Naive thymus-derived CD8-positive, alpha-beta T cell (primary cell): ENCODE results near the gene AIFM3. TPM values are rescaled to one million over a fixed set of nuclear protein-coding genes. Genes with fewer than 3 reads are reported as not detected.

Experiments used
- ATAC-seq, 2 donors: fragments of 150-1000 bp; cut with Tn5 transposase in 1 of 2; sonication (Bioruptor Pico), chemical (Tn5 transposase) in 1 of 2; 1 replicate in 1 of 2; 2 replicates in 1 of 2; pipeline ENCODE4 v1.10.0; 2021; ENCODE audit warnings: mild to moderate bottlenecking in 2 of 2, moderate library complexity in 2 of 2
- POLR2A ChIA-PET: fragments of 350-600 bp; sonication (Branson Sonifier 250); formaldehyde crosslinking; loops from one replicate; lab custom pipeline; 2021; ENCODE audit warnings: antibody characterized with exemption; lab: Charles Lee
- DNase-seq, 10 donors: peaks; one replicate each; pipeline versions ENCODE4 v3.0.0 to v3.0.0-alpha.2; 2020 to 2022
- H3K27ac Mint-ChIP-seq, 10 donors: one replicate each; pipeline ENCODE4 v1.8.0; 2020 to 2022; ENCODE audit warnings: mild to moderate bottlenecking in 10 of 10, mixed read lengths in 10 of 10, moderate library complexity in 4 of 10, inconsistent platforms in 1 of 10
- H3K27me3 Mint-ChIP-seq, 5 donors: one replicate each; pipeline ENCODE4 v1.8.0; 2021 to 2022; ENCODE audit warnings: mixed read lengths in 5 of 5
- H3K36me3 Mint-ChIP-seq, 3 donors: one replicate each; pipeline ENCODE4 v1.8.0; 2020 to 2022; ENCODE audit warnings: mixed read lengths in 3 of 3, mild to moderate bottlenecking in 2 of 3, inconsistent platforms in 1 of 3
- H3K4me1 Mint-ChIP-seq, 4 donors: one replicate each; pipeline ENCODE4 v1.8.0; 2021 to 2022; ENCODE audit warnings: mixed read lengths in 4 of 4
- H3K4me3 Mint-ChIP-seq, 10 donors: one replicate each; pipeline ENCODE4 v1.8.0; 2020 to 2022; ENCODE audit warnings: mild to moderate bottlenecking in 10 of 10, mixed read lengths in 10 of 10, moderate library complexity in 6 of 10, inconsistent platforms in 1 of 10
- H3K9me3 Mint-ChIP-seq, 9 donors: one replicate each; pipeline ENCODE4 v1.8.0; 2020 to 2022; ENCODE audit warnings: mixed read lengths in 9 of 9, mild to moderate bottlenecking in 3 of 9, inconsistent platforms in 1 of 9, moderate library complexity in 1 of 9
- polyA plus RNA-seq, 3 donors: library from polyadenylated mRNA; unstranded; fragments of 300-500 nt; fragmentation: Illumina TruSeq; gene quantifications; one replicate each; pipeline ENCODE4 v1.2.3, GENCODE V29; 2021
- total RNA-seq, 8 experiments: library from RNA in 2 of 8; stranded (reverse) in 2 of 8; gene quantifications; one replicate each; pipeline ENCODE4 v1.2.3 and lab custom pipeline; 2021 to 2026

AIFM3 gene
- total and polyA plus RNA-seq, 5 experiments from 2014 or later: 0.16 to 1.3 (median 0.47) TPM

GRCh38 chr22:20980938-20981722 is 14.1 kb downstream of the AIFM3 start:
- DNase-seq (peak in 1 of 10 donors; percentile 53), ATAC-seq (no peak)
- Mint-ChIP-seq H3K27ac (peak overlapping the region; percentile 84 to 95 (median 92)), H3K9me3 (peaks cover 0 to 4% (median 0%) of the 10 kb centered on the region in 9 donors), H3K4me1 (peaks cover 28 to 52% (median 49%) of the 10 kb centered on the region in 4 donors), H3K36me3 (peaks cover 0 to 5% (median 0%) of the 10 kb centered on the region in 3 donors), H3K27me3 (peaks cover 0 to 1% (median 0%) of the 10 kb centered on the region in 5 donors), H3K4me3 (peak overlapping the region; percentile 86 to 97 (median 94))
- POLR2A ChIA-PET: interaction anchor here (1.2 to 4.3 kb wide), 5 partner anchors 10 to 40 kb away, joined by 3 to 78 read pairs (median 6); partner anchors contain the start of gene THAP7

- peak; percentile 44 to 78 (median 58) for DNase-seq
- ATAC-seq: peak; percentile 78 to 84
- POLR2A ChIA-PET: interaction anchor here (1.0 to 4.3 kb wide), 10 partner anchors 9 to 1550 kb away, joined by 3 to 78 read pairs (median 4); partner anchors contain the start of genes CRKL, HIRA and THAP7
- Mint-ChIP-seq H3K4me3 (peak within 1 kb of the TSS; percentile 88 to 97 (median 95)), H3K27ac (peak within 1 kb of the TSS; percentile 88 to 97 (median 94)), H3K4me1 (peaks cover 28 to 52% (median 49%) of the 10 kb centered on the region in 4 donors), H3K9me3 (peaks cover 0 to 4% (median 0%) of the 10 kb centered on the region in 9 donors), H3K36me3 (peaks cover 0 to 14% (median 0%) of the 10 kb centered on the region in 3 donors), H3K27me3 (no peaks in the 10 kb centered on the region)
These were observed 14.9 kb downstream of the AIFM3 start, which contains the start of gene LZTR1 for GRCh38 chr22:20981787-20982562. LZTR1 (plus strand) TSS chr22:20982297; CDS start chr22:20982372, 75 bp downstream.

DNA sequence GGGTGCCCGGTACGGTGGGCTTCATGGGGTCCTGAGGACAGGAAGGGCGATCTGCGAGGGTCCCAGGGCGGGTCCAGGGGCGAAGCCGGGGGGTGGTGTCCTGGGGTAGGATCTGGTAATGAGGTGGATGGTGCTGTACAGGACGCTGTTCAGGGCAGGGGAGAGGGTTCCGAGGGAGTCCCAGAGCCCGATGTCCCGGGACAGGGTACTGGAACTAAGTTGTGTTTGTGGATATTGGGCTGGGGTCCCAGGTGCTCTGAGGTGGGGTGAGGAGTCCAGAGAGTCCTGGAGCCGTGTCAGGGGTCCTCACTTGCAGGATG is 15.5 kb downstream of the AIFM3 start:
- Mint-ChIP-seq H3K27ac (peak overlapping the region; percentile 88 to 97 (median 94)), H3K36me3 (peaks cover 0 to 19% (median 0%) of the 10 kb centered on the region in 3 donors), H3K4me3 (peak overlapping the region; percentile 88 to 97 (median 95)), H3K4me1 (peaks cover 28 to 52% (median 49%) of the 10 kb centered on the region in 4 donors), H3K27me3 (no peaks in the 10 kb centered on the region), H3K9me3 (peaks cover 0 to 4% (median 0%) of the 10 kb centered on the region in 9 donors)
- peak in 1 of 2 donors; percentile 10 for ATAC-seq
- peak in 1 of 10 donors; percentile 58 for DNase-seq
- POLR2A ChIA-PET: interaction anchor here (1.0 to 4.3 kb wide), 9 partner anchors 8 to 1551 kb away, joined by 3 to 78 read pairs (median 4); partner anchors contain the start of genes CRKL, HIRA and THAP7

- peaks cover 30 to 53% (median 49%) of the 10 kb centered on the region in 4 donors for H3K4me1 Mint-ChIP-seq
- H3K27me3 Mint-ChIP-seq: no peaks in the 10 kb centered on the region
- ATAC-seq (no peak), DNase-seq (no peak)
- POLR2A ChIA-PET: interaction anchor here (1.5 to 4.3 kb wide), 2 partner anchors 19 to 66 kb away, joined by 3 to 78 read pairs; partner anchors contain the start of genes CRKL and THAP7
- H3K36me3 Mint-ChIP-seq: peaks cover 0 to 24% (median 0%) of the 10 kb centered on the region in 3 donors
- H3K4me3 Mint-ChIP-seq: peak overlapping the region; percentile 88 to 97 (median 95)
- H3K9me3 Mint-ChIP-seq: peaks cover 0 to 4% (median 0%) of the 10 kb centered on the region in 9 donors
- H3K27ac Mint-ChIP-seq: peak overlapping the region; percentile 88 to 97 (median 94)
These were observed 16.2 kb downstream of the AIFM3 start for GRCh38 chr22:20983081-20983771.

DNA sequence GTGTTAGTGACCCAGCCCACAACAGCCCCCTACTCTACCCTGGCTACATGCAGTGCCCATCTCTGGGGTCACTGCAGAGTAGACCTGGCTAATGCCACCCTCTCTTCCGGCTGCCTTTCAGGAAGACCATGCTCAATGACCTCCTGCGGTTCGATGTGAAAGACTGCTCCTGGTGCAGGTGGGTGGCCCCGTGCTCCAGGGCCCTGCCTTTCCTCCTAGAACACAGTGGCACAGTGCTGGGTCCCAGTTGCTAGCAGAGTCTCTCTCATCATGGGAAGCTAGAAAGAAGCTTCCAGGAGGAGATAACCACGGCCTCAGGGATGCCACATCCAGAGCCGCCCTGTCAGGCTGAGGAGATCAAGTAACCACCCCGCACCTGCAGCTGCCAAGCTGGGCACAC is 18.7 kb downstream of the AIFM3 start:
- DNase-seq (no peak), ATAC-seq (no peak)
- Mint-ChIP-seq H3K27me3 (no peaks in the 10 kb centered on the region), H3K27ac (no peak overlapping the region), H3K36me3 (peaks cover 0 to 25% (median 2%) of the 10 kb centered on the region in 3 donors), H3K4me3 (no peak overlapping the region), H3K9me3 (no peaks in the 10 kb centered on the region), H3K4me1 (peaks cover 23 to 48% (median 32%) of the 10 kb centered on the region in 4 donors)
- POLR2A ChIA-PET: interaction anchor here (0.6 to 0.9 kb wide), 3 partner anchors 11 to 64 kb away, joined by 3 to 5 read pairs (median 3); partner anchors contain the start of gene THAP7

GRCh38 chr22:20986365-20986764 is 19.3 kb downstream of the AIFM3 start:
- no peaks in the 10 kb centered on the region for H3K27me3 Mint-ChIP-seq
- DNase-seq: no peak
- ATAC-seq: no peak
- H3K9me3 Mint-ChIP-seq: no peaks in the 10 kb centered on the region
- no peak overlapping the region for H3K4me3 Mint-ChIP-seq
- H3K27ac Mint-ChIP-seq: peak overlapping the region in 2 of 10 donors; percentile 3 to 16
- H3K4me1 Mint-ChIP-seq: peaks cover 18 to 41% (median 25%) of the 10 kb centered on the region in 4 donors
- H3K36me3 Mint-ChIP-seq: peaks cover 0 to 27% (median 2%) of the 10 kb centered on the region in 3 donors
- POLR2A ChIA-PET: interaction anchor here (0.6 to 0.9 kb wide), 2 partner anchors 10 to 16 kb away, joined by 3 read pairs; partner anchors contain the start of gene THAP7

- no peak for ATAC-seq
- Mint-ChIP-seq H3K27me3 (no peaks in the 10 kb centered on the region), H3K36me3 (peaks cover 0 to 31% (median 2%) of the 10 kb centered on the region in 3 donors), H3K27ac (no peak overlapping the region), H3K4me1 (peaks cover 16 to 38% (median 19%) of the 10 kb centered on the region in 4 donors), H3K4me3 (no peak overlapping the region), H3K9me3 (no peaks in the 10 kb centered on the region)
- POLR2A ChIA-PET: interaction anchor here (0.8 kb wide), 1 partner anchor 11 kb away, joined by 3 read pairs; no protein-coding TSS in a partner anchor
- DNase-seq: no peak
These were observed 20.3 kb downstream of the AIFM3 start for GRCh38 chr22:20987375-20987774.

- Mint-ChIP-seq H3K36me3 (peaks cover 0 to 31% (median 2%) of the 10 kb centered on the region in 3 donors), H3K27ac (no peak overlapping the region), H3K4me3 (no peak overlapping the region), H3K4me1 (peaks cover 5 to 24% (median 8%) of the 10 kb centered on the region in 4 donors), H3K27me3 (no peaks in the 10 kb centered on the region), H3K9me3 (no peaks in the 10 kb centered on the region)
- no peak for ATAC-seq
- no peak for DNase-seq
- POLR2A ChIA-PET: interaction anchor here (3.3 kb wide), 1 partner anchor 11 kb away, joined by 16 read pairs; no protein-coding TSS in a partner anchor
These were observed 21.7 kb downstream of the AIFM3 start for GRCh38 chr22:20988573-20989322.

DNA sequence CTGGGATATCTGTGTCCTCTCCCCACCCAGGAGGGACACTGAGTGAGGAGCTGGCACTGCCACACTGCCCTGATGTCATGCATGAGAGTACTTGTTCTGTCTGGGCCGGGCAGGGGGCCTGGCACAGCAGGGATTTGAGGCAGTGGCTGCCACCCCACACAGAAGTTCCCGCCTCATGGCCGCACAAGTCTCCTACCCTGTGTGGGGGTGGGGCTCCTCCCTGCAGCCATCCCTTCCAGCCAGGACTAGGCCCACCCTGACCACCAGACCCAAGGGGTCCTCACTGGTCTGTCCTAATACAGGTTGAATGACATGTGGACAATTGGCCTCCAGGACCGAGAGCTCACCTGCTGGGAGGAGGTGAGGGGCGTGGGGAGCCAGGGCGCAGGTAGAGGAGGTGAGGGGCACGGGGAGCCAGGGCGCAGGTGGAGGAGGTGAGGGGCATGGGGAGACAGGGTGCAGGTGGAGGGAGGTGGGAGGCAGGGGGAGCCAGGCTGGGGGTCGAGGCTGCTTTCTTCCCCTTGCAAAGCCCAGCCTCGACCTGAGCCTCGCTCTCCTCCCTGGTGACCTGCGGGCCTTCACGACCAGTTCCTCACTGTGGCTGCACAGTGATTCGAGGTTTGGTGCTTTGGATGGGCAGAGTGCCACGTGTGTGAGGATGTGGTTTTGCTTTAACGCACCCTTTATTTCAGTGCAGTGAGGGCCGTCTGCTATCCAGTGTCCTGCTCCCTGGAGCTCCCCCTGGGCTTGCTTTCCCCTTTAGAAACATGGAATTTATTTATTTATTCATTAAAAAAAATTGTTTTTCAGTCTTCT is 22.5 kb downstream of the AIFM3 start:
- H3K4me1 Mint-ChIP-seq: peaks cover 0 to 18% (median 4%) of the 10 kb centered on the region in 4 donors
- ATAC-seq (no peak), DNase-seq (no peak)
- peaks cover 0 to 31% (median 2%) of the 10 kb centered on the region in 3 donors for H3K36me3 Mint-ChIP-seq
- H3K9me3 Mint-ChIP-seq: no peaks in the 10 kb centered on the region
- peak overlapping the region in 1 of 10 donors; percentile 19 for H3K4me3 Mint-ChIP-seq
- no peak overlapping the region for H3K27ac Mint-ChIP-seq
- POLR2A ChIA-PET: interaction anchor here (1.2 to 3.3 kb wide), 2 partner anchors 10 to 13 kb away, joined by 5 to 16 read pairs; partner anchors contain the start of gene THAP7
- no peaks in the 10 kb centered on the region for H3K27me3 Mint-ChIP-seq
